ENCODE data around the gene AK9. TPM values are rescaled to one million over a fixed set of nuclear protein-coding genes. Genes with fewer than 3 reads are reported as not detected.

Gene AK9
- total and polyA plus RNA-seq, 4 donors: 1.1 to 5.3 (median 3.8) TPM

GRCh38 chr6:109458774-109459531 is 232.0 kb downstream of the AK9 start (continued):
- TF ChIP-seq REST (IDR thresholded peaks at IDR 0.05): no peak

GRCh38 chr6:109457562-109457996 is 233.4 kb downstream of the AK9 start:
- Histone ChIP-seq H3K9ac (ENCODE audit: low read depth in 1 of 2, low read length in 2 of 2) (no peak overlapping the region), H3K4me3 (ENCODE audit: low read depth in 1 of 3, low read length in 3 of 3) (no peak overlapping the region), H3K27ac (ENCODE audit: low read depth in 1 of 2, low read length in 2 of 2) (no peak overlapping the region), H3K27me3 (ENCODE audit: control insufficient read depth in 4 of 4, insufficient read depth in 4 of 4, low read length in 3 of 4) (no peaks in the 10 kb centered on the region), H3K36me3 (ENCODE audit: control insufficient read depth in 4 of 4, insufficient read depth in 3 of 4, low read depth in 1 of 4, low read length in 3 of 4) (peaks cover 0 to 7% (median 3%) of the 10 kb centered on the region in 4 donors), H3K4me1 (ENCODE audit: control insufficient read depth in 4 of 4, insufficient read depth in 4 of 4, low read length in 3 of 4) (peaks cover 8 to 19% (median 16%) of the 10 kb centered on the region in 4 donors), H3K9me3 (ENCODE audit: control insufficient read depth in 4 of 4, low read length in 3 of 4) (no peaks in the 10 kb centered on the region)
- no peak for TF ChIP-seq MAX (IDR thresholded peaks at IDR 0.05)
- TF ChIP-seq NR2F2 (IDR thresholded peaks at IDR 0.05): no peak
- no peak for TF ChIP-seq RAD21 (IDR thresholded peaks at IDR 0.05)
- no peak for TF ChIP-seq TAF1 (conservative IDR thresholded peaks at IDR 0.05)
- no peak for TF ChIP-seq FOXA2 (IDR thresholded peaks at IDR 0.05)
- no peak for TF ChIP-seq JUND (IDR thresholded peaks at IDR 0.05)
- no peak for TF ChIP-seq REST (IDR thresholded peaks at IDR 0.05)
- no peak for TF ChIP-seq SP1 (IDR thresholded peaks at IDR 0.05)
- no peak for TF ChIP-seq ATF3 (IDR thresholded peaks at IDR 0.05)
- TF ChIP-seq YY1 (IDR thresholded peaks at IDR 0.05): no peak
- 91% methylated on average over 6 of the region's 6 CpGs for WGBS
- no peak for DNase-seq (ENCODE audit: low spot score)
